AG04449 (cell line): ENCODE data around the gene HEMGN.

Source experiments
- CTCF ChIA-PET: fragments of 350-600 bp; formaldehyde crosslinking; extraction: SDS; loops from one replicate; lab custom pipeline; 2021; ENCODE audit warnings: antibody characterized with exemption; lab: Yijun Ruan, JAX
- POLR2A ChIA-PET: fragments of 400-600, 350-600 bp; formaldehyde crosslinking; extraction: SDS; loops from one replicate; lab custom pipeline; 2020; ENCODE audit warnings: antibody characterized with exemption, inconsistent platforms; lab: Yijun Ruan, JAX
- DNase-seq: peaks from one replicate; pipeline ENCODE4 v3.0.0-alpha.2; 2010; ENCODE audit warnings: low read depth, low spot score
- H3K4me3 ChIP-seq: 2 replicates; pipeline ENCODE4 v1.5.1; 2011; ENCODE audit warnings: low read depth, mild to moderate bottlenecking, control low read depth, low read length
- CTCF ChIP-seq: IDR thresholded peaks from one replicate; pipeline ENCODE4 v1.5.1; 2011; ENCODE audit warnings: mild to moderate bottlenecking, moderate library complexity, low read length, control low read depth, inconsistent platforms; ENCODE audit not compliant: insufficient read depth; ENCODE audit errors: missing control alignments

HEMGN gene

GRCh38 chr9:97889941-97890887 lies 47.8 kb downstream of the HEMGN start:
- peak; percentile 32 for TF ChIP-seq CTCF
- POLR2A ChIA-PET = no interaction called here
- CTCF ChIA-PET = interaction anchor here (0.8 to 11.2 kb wide), 10 partner anchors 10 to 202 kb away, joined by 3 to 147 read pairs (median 5); partner anchors contain the start of genes TRMO and XPA
- H3K4me3 ChIP-seq = no peak overlapping the region
- DNase-seq = no peak

- no peak overlapping the region for H3K4me3 ChIP-seq
- DNase-seq = no peak
- ChIA-PET POLR2A (no interaction called here), CTCF (interaction anchor here (1.1 to 4.2 kb wide), 3 partner anchors 11 to 21 kb away, joined by 3 to 28 read pairs (median 27); no protein-coding TSS in a partner anchor)
- TF ChIP-seq CTCF = no peak
These were observed 57.6 kb downstream of the HEMGN start for GRCh38 chr9:97880336-97880735.
